ENCODE data around the gene LY6G5C.

The LY6G5C gene

GRCh38 chr6:31663126-31663960 lies 17.5 kb downstream of the LY6G5C start:
- DNase-seq: no peak

GRCh38 chr6:31662124-31662723 lies 18.6 kb downstream of the LY6G5C start:
- no peak for DNase-seq

GRCh38 chr6:31661262-31662123 lies 19.4 kb downstream of the LY6G5C start:
- no peak for DNase-seq

GRCh38 chr6:31660381-31661261 lies 20.2 kb downstream of the LY6G5C start, which contains the start of gene C6orf47:
Gene C6orf47 (minus strand): TSS chr6:31660778. CDS start chr6:31659947, 831 bp downstream.
- peak; percentile 10 to 85 (median 65) for DNase-seq

- DNase-seq: peak in 1 of 58 donors; percentile 1
Measured at GRCh38 chr6:31659649-31660380, 21.1 kb downstream of the LY6G5C start.

GRCh38 chr6:31658983-31659648 lies 21.8 kb downstream of the LY6G5C start:
- DNase-seq: no peak

- DNase-seq: no peak
Measured at GRCh38 chr6:31658158-31658688, 22.6 kb downstream of the LY6G5C start.

GRCh38 chr6:31657406-31658157 lies 23.3 kb downstream of the LY6G5C start:
- DNase-seq: no peak

GRCh38 chr6:31655349-31656237 lies 25.3 kb downstream of the LY6G5C start, which contains the start of gene APOM:
Gene APOM (plus strand): TSS chr6:31655894. CDS start chr6:31655967, 73 bp downstream.
- DNase-seq: no peak

- DNase-seq: no peak
Measured at GRCh38 chr6:31654574-31655348, 26.1 kb downstream of the LY6G5C start.

GRCh38 chr6:31652925-31653724 lies 27.7 kb downstream of the LY6G5C start:
- peak in 41 of 58 donors; percentile 71 to 96 (median 90) for DNase-seq

GRCh38 chr6:31651602-31652191 lies 29.2 kb downstream of the LY6G5C start:
- peak in 8 of 58 donors; percentile 29 to 85 (median 71) for DNase-seq

GRCh38 chr6:31645325-31645724 lies 35.5 kb downstream of the LY6G5C start:
- DNase-seq: no peak

GRCh38 chr6:31643818-31644454 lies 36.9 kb downstream of the LY6G5C start:
- no peak for DNase-seq

Measured in anterior cingulate cortex (tissue), 58 donors.